ENCODE results near the gene HRK. TPM values are rescaled to one million over a fixed set of nuclear protein-coding genes. Genes with fewer than 3 reads are reported as not detected.

Gene HRK
- total RNA-seq, 2 donors from 2014 or later: 0.08 TPM; not detected in 1

DNA sequence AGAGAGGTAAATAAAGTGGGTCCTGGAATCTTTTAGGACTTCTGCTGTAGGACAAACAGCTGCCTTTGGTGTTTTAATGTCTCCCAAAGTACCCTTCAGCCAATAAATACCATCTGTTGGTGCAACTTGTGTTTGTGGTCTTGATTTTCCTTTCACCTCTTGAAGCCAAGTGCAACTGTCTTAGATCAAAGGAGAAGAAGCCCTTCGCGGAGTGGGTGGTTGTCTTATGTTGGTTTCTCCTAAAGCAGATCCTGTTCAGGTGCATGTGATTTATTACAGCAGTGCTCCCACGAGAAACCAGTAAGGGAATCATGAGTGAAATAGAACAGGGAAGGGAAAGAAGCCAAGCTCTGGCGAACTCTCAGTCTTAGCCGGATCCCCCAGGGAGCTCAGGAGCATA is 27.7 kb downstream of the HRK start:
- Histone ChIP-seq H3K27me3 (no peaks in the 10 kb centered on the region), H3K4me3 (no peak overlapping the region), H3K9me3 (no peaks in the 10 kb centered on the region), H3K4me1 (no peaks in the 10 kb centered on the region), H3K27ac (no peak overlapping the region), H3K36me3 (no peaks in the 10 kb centered on the region)
- no peak for TF ChIP-seq CTCF (IDR thresholded peaks at IDR 0.05)
- no peak for DNase-seq (ENCODE audit: low spot score)

DNA sequence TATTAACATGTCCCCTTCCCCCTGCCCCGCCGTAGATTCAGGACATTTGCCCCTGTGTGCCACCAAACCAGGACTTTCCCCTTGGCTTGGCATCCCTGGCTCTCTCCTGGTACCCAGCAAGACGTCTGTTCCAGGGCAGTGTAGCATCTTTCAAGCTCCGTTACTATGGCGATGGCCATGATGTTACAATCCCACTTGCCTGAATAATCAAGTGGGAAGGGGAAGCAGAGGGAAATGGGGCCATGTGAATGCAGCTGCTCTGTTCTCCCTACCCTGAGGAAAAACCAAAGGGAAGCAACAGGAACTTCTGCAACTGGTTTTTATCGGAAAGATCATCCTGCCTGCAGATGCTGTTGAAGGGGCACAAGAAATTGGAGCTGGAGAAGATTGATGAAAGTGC is 28.9 kb downstream of the HRK start:
- H3K9me3 ChIP-seq: no peaks in the 10 kb centered on the region
- no peak overlapping the region for H3K4me3 ChIP-seq
- TF ChIP-seq CTCF (IDR thresholded peaks at IDR 0.05): no peak
- H3K27ac ChIP-seq: no peak overlapping the region
- no peak for DNase-seq (ENCODE audit: low spot score)
- H3K36me3 ChIP-seq: no peaks in the 10 kb centered on the region
- no peaks in the 10 kb centered on the region for H3K27me3 ChIP-seq
- no peaks in the 10 kb centered on the region for H3K4me1 ChIP-seq

GRCh38 chr12:116849216-116849615 is 32.0 kb downstream of the HRK start:
- H3K27ac ChIP-seq: no peak overlapping the region
- no peaks in the 10 kb centered on the region for H3K27me3 ChIP-seq
- no peaks in the 10 kb centered on the region for H3K4me1 ChIP-seq
- no peaks in the 10 kb centered on the region for H3K9me3 ChIP-seq
- H3K4me3 ChIP-seq: no peak overlapping the region
- H3K36me3 ChIP-seq: no peaks in the 10 kb centered on the region
- no peak for DNase-seq (ENCODE audit: low spot score)
- TF ChIP-seq CTCF (IDR thresholded peaks at IDR 0.05): no peak

GRCh38 chr12:116843085-116843484 is 38.2 kb downstream of the HRK start:
- H3K4me3 ChIP-seq: no peak overlapping the region
- no peaks in the 10 kb centered on the region for H3K4me1 ChIP-seq
- H3K9me3 ChIP-seq: no peaks in the 10 kb centered on the region
- no peaks in the 10 kb centered on the region for H3K27me3 ChIP-seq
- no peak for TF ChIP-seq CTCF (IDR thresholded peaks at IDR 0.05)
- H3K27ac ChIP-seq: no peak overlapping the region
- DNase-seq (ENCODE audit: low spot score): no peak
- no peaks in the 10 kb centered on the region for H3K36me3 ChIP-seq

DNA sequence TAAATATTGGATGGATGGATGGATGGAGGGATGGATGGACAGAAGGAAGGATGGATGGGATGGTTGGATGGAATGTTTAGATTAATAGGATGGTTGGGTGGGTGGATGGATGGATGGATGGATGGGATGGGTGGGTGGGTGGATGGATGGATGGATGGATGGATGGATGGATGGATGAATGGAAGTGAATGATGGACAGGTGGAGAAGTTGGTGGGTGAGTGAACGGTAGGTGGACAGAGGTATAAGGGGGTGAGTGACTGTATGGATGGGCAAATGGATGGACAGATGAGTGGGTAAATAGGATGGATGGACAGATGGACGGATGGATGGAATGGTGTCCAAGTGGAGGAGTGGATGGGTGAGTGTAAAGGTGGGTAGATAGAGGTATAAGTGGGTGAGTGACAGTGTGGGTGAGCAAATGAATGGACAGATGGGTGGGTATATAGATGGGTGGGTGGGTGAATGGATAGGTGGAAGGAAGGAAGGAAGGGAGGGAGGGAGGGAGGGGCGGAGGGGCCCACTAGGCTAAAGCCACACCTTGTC is 41.9 kb downstream of the HRK start:
- Histone ChIP-seq H3K36me3 (no peaks in the 10 kb centered on the region), H3K27ac (no peak overlapping the region), H3K27me3 (no peaks in the 10 kb centered on the region), H3K9me3 (no peaks in the 10 kb centered on the region), H3K4me1 (no peaks in the 10 kb centered on the region), H3K4me3 (no peak overlapping the region)
- DNase-seq (ENCODE audit: low spot score): no peak
- TF ChIP-seq CTCF (IDR thresholded peaks at IDR 0.05): no peak

DNA sequence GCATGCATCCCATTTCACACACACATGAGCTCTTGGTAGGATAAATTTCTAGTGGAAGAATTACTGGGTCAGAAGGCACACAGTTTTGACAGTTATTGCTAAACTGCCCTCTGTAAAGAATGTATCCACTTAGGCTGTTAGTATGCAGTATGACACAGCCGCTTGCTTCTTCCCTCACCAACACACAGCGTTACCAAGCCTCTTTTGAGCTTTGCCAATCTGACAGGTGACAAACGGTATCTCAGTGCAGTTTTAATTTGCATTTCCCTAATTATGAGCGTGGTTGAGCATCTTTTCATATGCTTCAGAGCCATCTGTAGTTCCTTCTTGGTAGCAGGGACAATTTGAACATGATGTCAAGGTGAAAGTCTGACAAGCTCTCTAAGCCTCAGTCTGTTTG is 42.9 kb downstream of the HRK start:
- no peaks in the 10 kb centered on the region for H3K9me3 ChIP-seq
- H3K27me3 ChIP-seq: no peaks in the 10 kb centered on the region
- no peak for DNase-seq (ENCODE audit: low spot score)
- H3K27ac ChIP-seq: no peak overlapping the region
- TF ChIP-seq CTCF (IDR thresholded peaks at IDR 0.05): no peak
- no peak overlapping the region for H3K4me3 ChIP-seq
- H3K36me3 ChIP-seq: no peaks in the 10 kb centered on the region
- no peaks in the 10 kb centered on the region for H3K4me1 ChIP-seq

Measured in right atrium auricular region (tissue), 2 donors.